SK-N-SH (cell line): ENCODE measurements around the gene HEPACAM.

ENCODE experiments used
- EP300 ChIP-seq, 2 experiments: IDR thresholded peaks; 2 replicates each; pipeline versions ENCODE4 v1.4.0 to v1.6.1; 2012; ENCODE audit warnings: borderline replicate concordance in 1 of 2, low read depth in 1 of 2, low read length in 1 of 2
- EZH2phosphoT487 ChIP-seq: fragments of 200-600 bp; sonication (generic); IDR thresholded peaks from 2 replicates; pipeline ENCODE4 v1.6.1; 2017; ENCODE audit warnings: low read depth, mixed run types, mild to moderate bottlenecking, antibody characterized with exemption, moderate library complexity, borderline replicate concordance
- MXI1 ChIP-seq: IDR thresholded peaks from 2 replicates; pipeline ENCODE4 v1.6.1; 2012; ENCODE audit warnings: mild to moderate bottlenecking, low read depth, low read length, improper control_type of control experiment
- POLR2AphosphoS5 ChIP-seq: IDR thresholded peaks from 2 replicates; pipeline ENCODE4 v1.6.1; 2012; ENCODE audit warnings: low read depth, low read length
- RXRA ChIP-seq: IDR thresholded peaks from 2 replicates; pipeline ENCODE4 v1.4.0; 2012; ENCODE audit warnings: low read depth, mild to moderate bottlenecking, borderline replicate concordance
- SIN3A ChIP-seq: IDR thresholded peaks from 2 replicates; pipeline ENCODE4 v1.6.1; 2012; ENCODE audit warnings: low read depth, mild to moderate bottlenecking, low read length, moderate library complexity, borderline replicate concordance
- TCF12 ChIP-seq: IDR thresholded peaks from 2 replicates; pipeline ENCODE4 v1.4.0; 2012
- YY1 ChIP-seq: IDR thresholded peaks from 2 replicates; pipeline ENCODE4 v1.4.0; 2012; ENCODE audit warnings: low read depth, mild to moderate bottlenecking
- TF ChIP-seq, protein P1 (sequence below): fragments of 200-600 bp; sonication (generic); IDR thresholded peaks from 2 replicates; pipeline ENCODE4 v1.6.1; 2017; ENCODE audit warnings: antibody characterized with exemption, mild to moderate bottlenecking, moderate library complexity
- TF ChIP-seq, protein P2 (sequence below): IDR thresholded peaks from 2 replicates; pipeline ENCODE4 v1.6.1; 2012; ENCODE audit warnings: mild to moderate bottlenecking, low read depth, low read length, moderate library complexity

DNA sequence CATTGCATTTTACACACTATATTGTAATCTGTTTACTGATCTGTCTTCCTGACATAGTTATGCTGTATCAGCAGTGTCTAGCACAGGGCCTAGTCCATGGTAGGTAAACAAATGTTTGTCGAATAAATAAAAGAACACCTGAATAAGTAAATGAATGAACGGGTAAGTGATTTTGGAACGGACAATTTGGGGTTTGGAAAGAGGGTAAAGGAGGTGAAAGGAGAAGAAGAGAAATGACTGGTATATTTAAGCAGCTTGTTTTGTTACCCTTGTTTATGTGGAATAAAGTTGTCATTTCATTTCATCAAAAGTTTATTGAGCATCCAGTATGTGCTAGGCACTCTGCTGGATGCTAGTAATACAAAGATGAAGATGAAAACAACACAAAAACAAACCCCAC is 16.9 kb downstream of the HEPACAM start, which contains the start of gene HEPN1:
- TF ChIP-seq, protein P1, sequence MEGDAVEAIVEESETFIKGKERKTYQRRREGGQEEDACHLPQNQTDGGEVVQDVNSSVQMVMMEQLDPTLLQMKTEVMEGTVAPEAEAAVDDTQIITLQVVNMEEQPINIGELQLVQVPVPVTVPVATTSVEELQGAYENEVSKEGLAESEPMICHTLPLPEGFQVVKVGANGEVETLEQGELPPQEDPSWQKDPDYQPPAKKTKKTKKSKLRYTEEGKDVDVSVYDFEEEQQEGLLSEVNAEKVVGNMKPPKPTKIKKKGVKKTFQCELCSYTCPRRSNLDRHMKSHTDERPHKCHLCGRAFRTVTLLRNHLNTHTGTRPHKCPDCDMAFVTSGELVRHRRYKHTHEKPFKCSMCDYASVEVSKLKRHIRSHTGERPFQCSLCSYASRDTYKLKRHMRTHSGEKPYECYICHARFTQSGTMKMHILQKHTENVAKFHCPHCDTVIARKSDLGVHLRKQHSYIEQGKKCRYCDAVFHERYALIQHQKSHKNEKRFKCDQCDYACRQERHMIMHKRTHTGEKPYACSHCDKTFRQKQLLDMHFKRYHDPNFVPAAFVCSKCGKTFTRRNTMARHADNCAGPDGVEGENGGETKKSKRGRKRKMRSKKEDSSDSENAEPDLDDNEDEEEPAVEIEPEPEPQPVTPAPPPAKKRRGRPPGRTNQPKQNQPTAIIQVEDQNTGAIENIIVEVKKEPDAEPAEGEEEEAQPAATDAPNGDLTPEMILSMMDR, result no peak
- TF ChIP-seq EP300 (IDR thresholded peaks at IDR 0.05; ENCODE audit: borderline replicate concordance in 1 of 2, low read depth in 1 of 2, low read length in 1 of 2), result no peak
- TF ChIP-seq MXI1, result no peak
- no peak for TF ChIP-seq POLR2AphosphoS5
- TF ChIP-seq EZH2phosphoT487, result no peak
- TF ChIP-seq, protein P2, sequence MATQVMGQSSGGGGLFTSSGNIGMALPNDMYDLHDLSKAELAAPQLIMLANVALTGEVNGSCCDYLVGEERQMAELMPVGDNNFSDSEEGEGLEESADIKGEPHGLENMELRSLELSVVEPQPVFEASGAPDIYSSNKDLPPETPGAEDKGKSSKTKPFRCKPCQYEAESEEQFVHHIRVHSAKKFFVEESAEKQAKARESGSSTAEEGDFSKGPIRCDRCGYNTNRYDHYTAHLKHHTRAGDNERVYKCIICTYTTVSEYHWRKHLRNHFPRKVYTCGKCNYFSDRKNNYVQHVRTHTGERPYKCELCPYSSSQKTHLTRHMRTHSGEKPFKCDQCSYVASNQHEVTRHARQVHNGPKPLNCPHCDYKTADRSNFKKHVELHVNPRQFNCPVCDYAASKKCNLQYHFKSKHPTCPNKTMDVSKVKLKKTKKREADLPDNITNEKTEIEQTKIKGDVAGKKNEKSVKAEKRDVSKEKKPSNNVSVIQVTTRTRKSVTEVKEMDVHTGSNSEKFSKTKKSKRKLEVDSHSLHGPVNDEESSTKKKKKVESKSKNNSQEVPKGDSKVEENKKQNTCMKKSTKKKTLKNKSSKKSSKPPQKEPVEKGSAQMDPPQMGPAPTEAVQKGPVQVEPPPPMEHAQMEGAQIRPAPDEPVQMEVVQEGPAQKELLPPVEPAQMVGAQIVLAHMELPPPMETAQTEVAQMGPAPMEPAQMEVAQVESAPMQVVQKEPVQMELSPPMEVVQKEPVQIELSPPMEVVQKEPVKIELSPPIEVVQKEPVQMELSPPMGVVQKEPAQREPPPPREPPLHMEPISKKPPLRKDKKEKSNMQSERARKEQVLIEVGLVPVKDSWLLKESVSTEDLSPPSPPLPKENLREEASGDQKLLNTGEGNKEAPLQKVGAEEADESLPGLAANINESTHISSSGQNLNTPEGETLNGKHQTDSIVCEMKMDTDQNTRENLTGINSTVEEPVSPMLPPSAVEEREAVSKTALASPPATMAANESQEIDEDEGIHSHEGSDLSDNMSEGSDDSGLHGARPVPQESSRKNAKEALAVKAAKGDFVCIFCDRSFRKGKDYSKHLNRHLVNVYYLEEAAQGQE, result no peak
- no peak for TF ChIP-seq YY1
- no peak for TF ChIP-seq SIN3A
- TF ChIP-seq RXRA, result no peak
- no peak for TF ChIP-seq TCF12
